HG03575 (cell line): ENCODE data around the gene EHD4.

ENCODE experiments used
- ATAC-seq: cut with Tn5 transposase; IDR thresholded peaks from one replicate; pipeline ENCODE4 v1.9.1; 2021; ENCODE audit not compliant: unreplicated experiment, insufficient number of reproducible peaks, low FRiP score; ENCODE audit errors: extremely low read depth

EHD4 gene

GRCh38 chr15:41983621-41984571 lies 11.5 kb upstream of the EHD4 start:
- ATAC-seq: no peak

GRCh38 chr15:41983221-41983620 lies 10.9 kb upstream of the EHD4 start:
- ATAC-seq: no peak

- no peak for ATAC-seq
These were observed 10.0 kb upstream of the EHD4 start for GRCh38 chr15:41982133-41982930.

- ATAC-seq: no peak
These were observed 9.2 kb upstream of the EHD4 start for GRCh38 chr15:41981371-41982132.

GRCh38 chr15:41980654-41981323 lies 8.4 kb upstream of the EHD4 start:
- ATAC-seq: no peak

GRCh38 chr15:41979493-41980266 lies 7.3 kb upstream of the EHD4 start:
- ATAC-seq: no peak

GRCh38 chr15:41978534-41978933 lies 6.2 kb upstream of the EHD4 start:
- ATAC-seq: no peak

- no peak for ATAC-seq
These were observed 5.5 kb upstream of the EHD4 start for GRCh38 chr15:41977757-41978383.

GRCh38 chr15:41975669-41976068 lies 3.3 kb upstream of the EHD4 start:
- ATAC-seq: no peak

- no peak for ATAC-seq
These were observed 1.7 kb upstream of the EHD4 start for GRCh38 chr15:41974041-41974440.

GRCh38 chr15:41971895-41972252 lies 483 bp downstream of the EHD4 start:
- ATAC-seq: no peak

- peak; percentile 31 for ATAC-seq
These were observed 1.1 kb downstream of the EHD4 start for GRCh38 chr15:41971089-41971894.

GRCh38 chr15:41970456-41970855 lies 1.9 kb downstream of the EHD4 start:
- no peak for ATAC-seq

- no peak for ATAC-seq
These were observed 2.4 kb downstream of the EHD4 start for GRCh38 chr15:41969851-41970431.

- no peak for ATAC-seq
These were observed 3.7 kb downstream of the EHD4 start for GRCh38 chr15:41968701-41969100.

GRCh38 chr15:41967506-41968206 lies 4.7 kb downstream of the EHD4 start:
- no peak for ATAC-seq
